ENCODE data around the gene FARP1. TPM values are rescaled to one million over a fixed set of nuclear protein-coding genes. Genes with fewer than 3 reads are reported as not detected.

The FARP1 gene
- total and polyA plus RNA-seq, 2 of the 8 experiments (the other 6 are each of a cell fraction or from before 2014, with no cell fraction given) = 24.7 to 104 TPM

DNA sequence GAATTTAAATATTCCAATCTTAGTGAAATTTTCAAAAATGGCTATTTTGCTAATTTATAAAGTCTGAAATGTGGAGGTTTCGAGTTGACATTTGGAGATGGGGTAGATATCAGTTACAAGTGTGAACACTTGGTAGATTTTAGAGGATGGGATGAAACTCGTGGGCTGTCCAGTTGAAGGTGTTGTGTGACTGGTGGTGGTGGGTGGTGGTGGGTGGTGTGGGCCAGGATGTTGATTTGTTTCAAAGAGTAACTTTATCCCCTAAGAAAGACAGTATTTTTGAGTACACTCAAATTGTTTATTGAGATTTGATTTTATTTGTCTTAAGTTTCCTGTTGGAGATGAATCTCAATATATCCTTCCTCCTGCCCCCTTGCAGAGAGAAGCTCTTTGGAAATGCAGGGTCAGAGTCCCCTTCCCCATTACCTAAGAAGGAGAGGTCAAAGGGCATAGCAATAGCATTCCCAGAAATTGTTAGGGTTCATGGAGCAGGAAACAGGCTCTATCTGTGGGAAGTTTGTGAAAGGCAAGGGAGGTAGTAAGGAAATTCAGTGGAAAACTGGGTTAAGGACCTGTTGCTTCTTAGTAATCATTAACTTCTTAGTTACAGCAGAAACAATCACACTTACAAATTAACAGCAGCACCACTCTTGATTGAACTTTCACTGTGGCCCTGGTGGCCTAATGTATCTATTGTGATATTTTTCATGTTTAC is 167.7 kb downstream of the FARP1 start (continued):
- TF ChIP-seq RNF2 (IDR thresholded peaks at IDR 0.05; ENCODE audit: borderline replicate concordance, low read depth, low read length, missing control alignments, poor library complexity, severe bottlenecking) = no peak
- TF ChIP-seq CEBPB (IDR thresholded peaks at IDR 0.05; ENCODE audit: low read depth, low read length) = no peak
- no peak for TF ChIP-seq BACH1 (IDR thresholded peaks at IDR 0.05; ENCODE audit: low read length)
- no peak for TF ChIP-seq PHF8 (conservative IDR thresholded peaks at IDR 0.05; ENCODE audit: low read depth, low read length)
- no peak for TF ChIP-seq RFX5 (IDR thresholded peaks at IDR 0.05; ENCODE audit: borderline replicate concordance, low read depth, low read length)

All from H1 (cell line).